Mucosa of gallbladder (tissue), 1 donor: ENCODE results near the gene FOXN3. TPM values are rescaled to one million over a fixed set of nuclear protein-coding genes. Genes with fewer than 3 reads are reported as not detected.
"Not testable (repeated sequence)": the region's sequence is repeated elsewhere in the genome, so short reads cannot be mapped to it uniquely, and the experiment has no call there.

ENCODE experiments used
- DNase-seq: peaks from one replicate; pipeline ENCODE4 v3.0.0-alpha.2; 2020; ENCODE audit warnings: low spot score
- total RNA-seq: library from RNA; stranded (reverse); gene quantifications from one replicate; pipeline ENCODE4 v1.2.1, GENCODE V29; 2021
- donor health status: DM: no; HTN: no; CAD: no.

The FOXN3 gene
- total RNA-seq, 1 donor from 2014 or later: 63.0 TPM

DNA sequence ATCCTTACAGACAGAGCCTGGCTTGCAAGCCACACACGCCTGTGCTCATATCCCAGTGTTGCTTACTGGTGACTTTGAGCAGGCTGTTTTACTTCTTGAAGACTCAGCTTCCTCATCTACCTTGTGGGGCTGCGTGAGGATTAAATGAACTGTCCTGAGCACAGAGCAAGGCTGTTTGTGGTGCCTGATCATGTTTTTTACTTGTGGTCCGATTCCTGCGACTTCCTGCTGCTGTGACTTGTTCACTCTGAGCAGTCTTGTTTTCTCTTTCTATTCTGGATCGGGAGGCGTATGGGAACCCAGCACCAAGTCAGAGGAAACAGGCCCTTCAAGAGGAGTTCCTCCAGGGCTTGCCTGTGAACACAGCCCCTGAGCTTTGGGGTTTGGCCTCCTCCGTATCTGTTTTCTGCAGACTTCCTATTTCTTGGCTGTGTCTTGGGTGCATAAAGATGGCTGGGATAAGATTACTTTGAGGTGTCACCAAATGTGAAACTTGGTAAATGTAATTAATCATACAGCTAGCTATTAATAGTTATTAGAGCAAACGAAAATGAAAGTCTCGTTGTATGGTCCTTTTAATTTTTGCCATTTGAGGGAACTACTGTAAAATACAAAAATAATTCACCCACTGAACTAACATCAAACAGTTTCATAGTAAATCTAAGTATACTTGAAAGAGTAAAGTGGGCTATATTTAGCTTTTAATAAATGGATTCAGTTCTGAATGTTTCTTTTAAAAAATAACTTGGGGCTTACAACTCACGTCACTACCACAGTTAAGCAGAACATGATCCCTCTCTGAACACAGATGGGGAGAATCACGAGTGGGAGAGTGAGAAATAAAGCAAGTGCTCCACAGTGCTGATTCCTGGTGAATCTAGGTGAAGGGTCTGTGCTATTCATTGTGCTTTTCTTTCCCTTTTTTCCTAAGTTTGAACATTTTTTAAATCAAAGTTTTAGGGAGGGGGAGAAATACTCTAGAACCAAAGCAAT is 251.5 kb downstream of the FOXN3 start:
- no peak for DNase-seq

DNA sequence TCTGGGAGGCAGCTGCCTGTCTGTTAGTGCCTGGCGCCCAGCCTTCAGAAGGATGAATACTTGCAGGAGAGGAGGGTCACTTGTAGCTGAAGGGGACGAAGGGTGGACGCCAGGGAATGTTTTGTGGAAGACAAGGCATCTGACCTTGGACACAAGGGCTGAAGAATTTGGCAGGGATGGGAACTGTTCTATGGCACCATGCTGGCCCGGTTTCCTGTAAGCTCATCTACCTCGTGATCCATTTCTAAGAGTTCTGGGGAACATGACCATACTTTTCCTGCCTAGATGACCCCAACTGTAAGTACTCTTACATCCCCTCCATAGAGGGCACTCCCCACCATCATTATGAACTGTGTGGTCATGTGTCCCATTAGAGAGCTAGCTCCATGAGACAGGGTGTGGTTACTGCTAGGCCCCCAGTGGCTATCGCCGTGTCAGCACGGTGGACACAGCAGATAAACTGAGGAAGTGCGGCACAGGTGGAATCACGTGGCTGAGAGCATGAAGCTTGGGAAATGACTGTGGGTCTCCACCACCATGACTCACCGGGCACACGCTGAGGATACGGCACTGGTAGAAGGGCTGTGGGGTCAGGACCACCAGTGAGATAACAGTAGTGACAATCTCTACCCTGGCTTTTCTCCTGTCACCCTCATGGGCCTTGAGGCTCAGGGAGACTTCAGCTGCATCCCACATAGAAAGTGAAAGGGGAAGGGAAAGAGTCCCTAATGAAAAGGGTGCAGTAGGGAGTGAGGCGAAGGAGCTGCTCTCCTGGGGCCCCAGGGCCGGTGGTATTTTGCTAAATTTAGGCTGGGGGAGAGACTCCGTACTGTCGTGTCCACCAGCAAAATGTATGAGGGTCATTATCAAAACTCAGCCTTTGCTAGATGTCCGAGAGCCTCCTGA is 252.6 kb downstream of the FOXN3 start:
- no peak for DNase-seq

DNA sequence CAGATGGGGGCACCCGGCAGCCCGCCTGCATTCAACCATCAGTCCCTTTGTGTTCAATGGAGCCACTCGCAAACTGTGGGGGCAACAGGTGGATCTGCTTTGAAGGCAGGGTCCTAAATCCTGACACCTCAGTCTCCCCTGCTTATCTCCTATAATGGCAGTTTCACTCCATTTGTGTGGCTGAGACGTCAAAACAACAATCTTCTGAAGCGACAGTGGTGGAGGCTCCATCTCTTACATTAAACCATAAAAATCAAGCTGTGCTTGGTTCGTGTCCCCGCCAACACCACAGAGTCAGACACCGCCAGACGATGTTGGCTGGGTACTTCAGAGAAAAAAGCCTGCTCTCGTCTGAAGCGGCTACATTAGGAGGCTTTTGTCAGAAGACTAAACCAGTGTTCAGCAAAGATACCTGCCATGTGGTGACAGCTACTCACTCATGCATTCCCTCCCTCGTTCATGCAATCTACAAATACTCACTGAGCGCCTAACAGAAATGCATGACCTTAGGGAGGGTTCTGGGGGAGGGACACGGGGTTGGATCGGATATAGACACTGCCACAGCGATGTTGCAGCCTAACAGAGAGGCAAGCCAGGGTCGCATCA is 253.9 kb downstream of the FOXN3 start:
- DNase-seq: no peak

DNA sequence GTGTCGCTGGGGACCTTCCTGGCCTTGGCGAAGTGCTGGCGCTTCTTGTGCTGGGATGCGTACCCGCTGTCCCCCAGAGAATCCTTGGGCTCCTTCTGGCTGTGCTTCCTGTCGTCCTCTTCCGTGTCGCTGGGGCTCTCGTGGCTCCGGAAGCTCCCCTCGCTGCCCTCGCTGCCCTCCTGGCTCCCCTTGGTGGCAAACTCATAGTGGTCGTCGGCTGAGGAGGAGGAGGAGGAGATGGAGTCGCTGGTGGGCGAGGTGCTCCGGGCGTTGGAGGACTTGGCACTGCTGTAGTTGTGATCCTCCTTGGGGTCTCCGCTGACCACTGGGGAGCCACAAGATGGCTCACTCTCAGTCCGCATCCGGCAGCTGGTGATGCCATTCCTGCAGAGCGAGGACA is 254.4 kb downstream of the FOXN3 start:
- DNase-seq: no peak

DNA sequence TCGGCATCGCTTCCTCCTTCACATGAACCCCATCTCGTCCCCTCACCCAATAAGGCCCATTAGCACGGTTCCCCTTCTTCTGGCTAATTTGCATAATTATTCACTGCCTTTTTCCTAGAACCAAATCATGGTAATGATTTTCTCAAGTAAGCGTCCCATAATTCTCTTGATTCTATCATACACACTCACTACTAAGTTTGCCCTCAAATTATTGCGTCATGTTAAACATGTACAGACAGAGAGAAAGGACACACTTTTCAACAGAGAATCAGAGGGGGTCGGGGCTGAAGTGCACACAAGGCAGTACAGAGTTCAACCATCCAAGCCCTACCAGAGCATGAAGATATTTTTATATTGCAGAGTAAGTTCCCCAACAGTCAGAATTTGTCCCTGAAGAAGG is 256.6 kb downstream of the FOXN3 start:
- DNase-seq: no peak

DNA sequence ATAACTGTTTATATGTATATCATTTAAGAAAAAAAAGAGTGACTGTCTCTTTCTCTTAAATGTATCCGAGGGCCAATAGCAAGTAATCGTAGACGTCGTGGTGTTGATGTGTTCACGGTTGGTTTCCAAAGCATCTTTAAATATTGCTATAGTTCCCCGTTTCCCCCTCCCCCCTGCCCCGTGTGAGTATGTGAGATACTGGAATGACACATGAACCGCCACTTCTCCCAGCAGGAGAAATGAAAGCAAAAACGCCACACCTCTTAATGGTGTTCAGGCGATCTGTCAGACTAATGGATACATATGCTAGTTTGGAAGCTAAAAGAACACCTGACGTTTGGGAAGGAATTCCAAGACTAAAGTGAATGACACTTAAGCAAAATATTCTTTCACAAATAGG is 258.3 kb downstream of the FOXN3 start:
- DNase-seq: no peak

DNA sequence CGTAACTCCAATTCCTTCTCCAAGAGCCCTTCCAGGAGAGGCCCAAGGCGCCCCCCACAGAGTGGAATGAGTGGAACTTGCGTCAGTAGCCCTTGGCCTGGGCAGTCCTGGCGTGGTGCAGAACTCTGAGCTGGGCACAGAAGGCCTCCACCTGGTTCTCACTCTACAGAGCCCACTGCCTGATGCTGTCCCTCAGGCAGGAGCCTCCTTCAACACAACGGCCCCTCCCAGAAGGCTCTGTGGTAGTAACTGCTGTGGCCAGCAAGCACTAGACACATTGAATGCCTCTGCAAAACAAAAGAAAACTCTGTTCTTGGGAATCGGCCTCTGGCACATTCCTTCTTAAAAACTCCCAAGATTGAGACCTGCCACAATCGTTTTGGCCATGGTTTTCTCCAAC is 258.9 kb downstream of the FOXN3 start:
- not testable (repeated sequence) for DNase-seq

DNA sequence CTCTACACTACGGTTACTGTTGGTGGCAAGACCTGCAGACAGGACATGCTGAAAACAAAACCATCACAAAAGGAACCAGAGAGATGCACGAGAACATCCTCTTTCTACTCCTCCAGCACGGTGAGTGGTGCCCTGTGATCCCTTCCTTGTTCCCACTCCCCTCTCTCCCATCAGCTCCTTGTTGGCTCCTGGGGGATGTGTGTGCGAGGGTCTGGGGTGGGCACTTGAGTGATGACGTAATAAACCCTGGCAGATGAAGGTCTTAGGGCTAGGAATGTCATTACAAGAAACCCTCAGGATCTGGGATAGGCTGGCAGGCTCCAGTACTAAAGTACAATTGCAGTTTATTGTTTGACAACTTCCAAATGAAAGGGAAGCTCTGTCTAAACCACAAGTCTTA is 261.5 kb downstream of the FOXN3 start:
- no peak for DNase-seq

DNA sequence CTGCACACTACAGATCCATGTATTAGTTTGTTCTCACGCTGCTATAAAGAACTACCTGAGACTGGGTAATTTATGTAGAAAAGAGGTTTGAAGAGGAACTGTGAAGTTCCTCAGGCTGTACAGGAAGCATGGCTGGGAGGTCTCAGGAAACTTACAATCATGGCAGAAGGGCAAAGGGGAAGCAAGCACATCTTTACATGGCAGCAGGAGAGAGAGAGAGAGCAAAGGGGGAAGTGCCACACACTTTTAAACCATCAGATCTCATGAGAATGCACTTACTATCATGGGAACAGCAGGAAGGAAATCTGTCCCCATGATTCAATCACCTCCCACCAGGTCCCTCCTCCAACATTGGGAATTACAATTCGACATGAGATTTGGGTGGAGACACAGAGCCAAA is 265.3 kb downstream of the FOXN3 start:
- not testable (repeated sequence) for DNase-seq

DNA sequence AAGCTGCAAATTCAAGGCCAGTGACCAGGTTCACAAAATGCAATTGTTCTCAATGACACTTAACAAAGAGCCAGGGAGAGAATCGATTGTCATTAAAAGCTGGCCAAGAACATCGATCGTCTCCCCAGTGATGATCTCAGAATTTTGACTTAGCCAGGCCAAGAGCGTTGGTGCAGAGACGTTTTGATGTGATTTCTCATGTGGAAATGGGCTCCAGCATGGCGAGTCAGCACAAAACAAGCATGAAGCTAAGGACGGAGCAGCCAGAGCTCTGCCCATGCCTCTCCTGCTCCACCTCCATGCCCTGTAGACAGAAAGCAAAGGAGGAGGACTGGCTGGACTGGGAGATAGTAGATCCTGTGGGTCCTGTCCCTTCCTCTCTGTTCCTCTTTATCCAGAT is 270.8 kb downstream of the FOXN3 start:
- DNase-seq: no peak

DNA sequence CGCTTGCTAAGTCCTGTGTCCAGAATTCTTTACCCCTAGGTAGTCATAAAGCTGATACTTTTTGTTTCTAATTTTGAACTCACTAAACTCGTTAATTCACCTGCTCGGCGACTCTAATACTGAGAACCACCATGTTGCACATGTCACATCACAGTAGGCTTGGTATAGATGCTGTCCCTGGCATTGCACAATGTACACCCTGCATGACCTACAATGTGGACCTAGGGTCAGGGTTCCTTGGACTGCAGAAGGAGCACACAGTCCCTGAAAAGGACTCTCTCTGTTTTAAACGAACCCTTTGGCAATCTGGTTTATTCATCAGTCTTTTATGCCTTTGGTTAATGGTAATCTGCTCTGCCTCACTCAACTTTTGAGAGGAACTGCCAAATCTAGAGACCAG is 272.4 kb downstream of the FOXN3 start:
- no peak for DNase-seq

DNA sequence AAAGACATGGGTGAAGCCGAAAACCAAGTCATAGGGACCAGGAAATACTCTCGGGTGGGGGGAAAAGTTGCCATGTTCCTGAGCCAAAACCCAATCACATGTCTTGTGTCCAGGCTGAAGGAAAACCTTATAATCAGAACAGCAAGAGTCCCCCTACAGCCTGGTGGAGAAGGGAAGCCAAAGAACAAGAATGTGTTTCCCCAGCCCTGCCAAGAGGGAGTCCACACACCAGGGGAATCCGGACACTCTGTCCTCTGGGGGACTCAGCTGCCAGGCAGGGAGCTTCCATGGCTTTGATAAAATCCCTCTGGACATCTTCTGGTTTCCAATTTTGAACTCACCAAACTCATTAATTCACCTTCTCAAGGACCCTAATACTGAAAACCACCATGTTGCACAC is 273.0 kb downstream of the FOXN3 start:
- no peak for DNase-seq

DNA sequence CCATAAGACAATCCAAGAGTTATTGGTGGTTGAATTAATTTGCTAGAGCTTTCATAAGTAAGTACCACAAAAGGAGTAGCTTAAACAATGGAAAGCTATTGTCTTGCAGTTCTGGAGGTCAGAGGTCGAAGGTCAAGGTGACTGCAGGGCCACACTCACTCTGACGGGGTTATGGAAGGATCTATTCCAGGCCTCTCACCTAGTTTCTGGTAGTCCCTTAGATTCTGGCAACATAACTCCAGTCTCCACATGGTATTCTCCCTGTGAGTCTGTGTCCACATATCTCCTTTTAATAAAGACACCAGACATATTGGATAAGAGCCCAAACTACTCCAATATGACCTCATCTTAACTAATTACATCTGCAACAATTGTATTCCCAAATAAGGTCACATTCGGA is 273.4 kb downstream of the FOXN3 start:
- DNase-seq: no peak

DNA sequence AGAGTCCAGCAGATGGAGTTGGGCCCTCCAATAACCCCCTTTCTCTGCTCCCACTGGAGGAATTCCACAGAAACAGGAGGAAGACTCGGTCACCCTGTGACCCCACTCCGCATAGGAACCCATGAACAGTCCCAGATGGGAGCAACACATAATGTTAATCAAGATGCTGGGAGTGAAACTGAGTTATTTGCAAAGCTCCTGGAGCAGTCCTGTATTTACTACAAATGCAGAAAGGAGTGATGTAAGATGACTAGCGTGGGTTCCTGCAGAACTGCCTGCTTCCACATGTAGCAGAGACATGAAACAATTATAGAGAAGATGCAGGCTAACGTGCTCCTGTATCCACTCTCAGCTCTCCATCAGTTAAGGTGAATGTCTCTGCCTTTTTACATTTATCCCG is 274.7 kb downstream of the FOXN3 start:
- DNase-seq: no peak

DNA sequence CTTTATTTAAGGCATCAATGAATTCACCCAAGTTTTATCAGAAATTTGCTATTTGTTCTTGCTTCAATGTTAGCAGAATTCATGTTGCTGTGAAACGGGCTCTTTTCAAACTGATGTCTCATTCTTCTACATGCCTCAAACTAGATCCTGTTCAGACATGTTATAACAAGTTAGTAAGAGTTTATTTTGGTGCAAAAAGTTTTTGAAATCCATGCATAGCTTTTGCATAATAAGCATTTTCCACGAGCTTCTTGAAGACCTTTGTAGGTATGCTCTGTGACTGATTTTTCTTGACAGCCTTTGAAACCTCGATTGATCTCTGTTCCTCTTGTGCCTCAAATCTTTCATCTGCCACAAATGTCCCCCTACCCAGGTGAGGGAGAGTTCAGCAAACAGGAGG is 275.2 kb downstream of the FOXN3 start:
- DNase-seq: no peak

DNA sequence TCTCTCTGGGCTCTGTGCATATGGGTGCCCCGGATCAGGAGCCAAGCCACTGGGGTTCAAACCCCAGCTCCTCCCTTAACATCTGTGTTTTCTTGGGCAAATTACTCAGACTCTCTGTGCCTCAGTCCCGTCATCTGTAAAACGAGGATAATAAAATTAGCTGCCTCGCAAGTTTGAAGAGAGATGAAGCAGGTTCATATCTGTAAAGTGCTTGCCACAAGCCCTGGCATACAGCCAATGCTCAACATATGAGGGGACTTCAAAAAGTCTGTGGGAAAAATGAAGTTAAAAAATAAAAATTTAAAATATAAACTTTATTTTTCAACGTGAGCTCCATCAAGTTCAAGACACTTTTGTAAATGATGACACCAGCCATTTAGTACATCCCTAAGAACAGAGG is 276.7 kb downstream of the FOXN3 start:
- DNase-seq: no peak

DNA sequence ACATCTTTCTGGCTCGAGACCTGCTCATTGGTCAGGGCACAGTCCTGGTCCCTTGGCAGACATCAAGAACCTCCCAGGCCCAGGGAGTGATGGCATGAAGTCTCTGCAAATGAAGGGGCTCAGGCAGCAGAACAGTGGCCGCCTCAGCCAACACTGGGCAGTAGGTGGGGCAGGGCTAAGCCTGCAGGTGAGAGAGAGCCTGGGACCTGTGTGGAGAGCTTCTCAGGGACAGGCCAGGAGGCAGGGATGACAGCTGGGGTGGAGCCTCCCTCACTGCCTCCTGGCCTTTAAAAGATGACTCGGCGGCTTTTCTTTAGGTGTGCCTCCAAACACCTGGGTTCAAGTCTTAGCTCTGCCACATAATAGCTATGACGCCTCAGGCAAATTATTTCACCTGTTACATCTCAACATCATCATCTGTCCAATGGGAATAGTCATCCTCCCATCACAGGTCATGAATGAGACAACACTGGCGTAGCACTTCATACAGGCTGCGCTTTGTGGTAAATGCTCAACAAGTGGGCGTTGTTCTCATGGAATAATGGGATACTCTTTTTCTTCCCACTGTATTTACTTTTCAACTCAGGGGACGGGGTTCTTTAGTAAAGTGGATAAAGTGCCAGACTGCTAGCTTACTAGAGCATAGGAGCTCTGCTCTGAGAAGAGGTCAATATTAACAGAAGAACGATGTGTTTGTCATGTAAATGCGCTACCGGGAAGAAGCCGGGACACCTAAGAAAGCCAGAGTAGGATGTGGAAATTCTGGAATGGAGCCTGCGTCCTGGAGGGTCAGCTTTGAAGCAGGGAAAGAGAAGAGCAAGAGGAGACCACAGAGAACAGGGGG is 277.4 kb downstream of the FOXN3 start:
- DNase-seq: no peak

DNA sequence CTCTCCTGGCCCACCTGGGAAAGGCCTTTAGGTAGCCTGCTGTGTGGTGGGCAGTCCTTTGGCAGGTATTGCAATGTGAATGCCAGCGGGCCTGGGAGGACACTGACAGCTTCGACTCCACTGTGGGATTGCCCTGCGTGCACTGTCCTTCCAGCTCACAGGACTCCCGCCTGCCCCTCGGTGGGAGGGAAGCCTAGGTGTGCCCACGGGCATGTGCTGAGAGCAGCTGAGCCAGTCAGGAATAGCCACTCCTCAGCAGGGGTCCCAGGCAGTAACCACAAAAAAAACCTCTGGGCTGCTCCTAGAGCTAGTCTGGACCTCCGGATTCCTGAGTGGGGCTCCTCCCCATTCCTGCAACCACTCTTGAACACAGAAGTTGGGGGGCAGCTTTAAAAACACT is 278.2 kb downstream of the FOXN3 start:
- DNase-seq: no peak

DNA sequence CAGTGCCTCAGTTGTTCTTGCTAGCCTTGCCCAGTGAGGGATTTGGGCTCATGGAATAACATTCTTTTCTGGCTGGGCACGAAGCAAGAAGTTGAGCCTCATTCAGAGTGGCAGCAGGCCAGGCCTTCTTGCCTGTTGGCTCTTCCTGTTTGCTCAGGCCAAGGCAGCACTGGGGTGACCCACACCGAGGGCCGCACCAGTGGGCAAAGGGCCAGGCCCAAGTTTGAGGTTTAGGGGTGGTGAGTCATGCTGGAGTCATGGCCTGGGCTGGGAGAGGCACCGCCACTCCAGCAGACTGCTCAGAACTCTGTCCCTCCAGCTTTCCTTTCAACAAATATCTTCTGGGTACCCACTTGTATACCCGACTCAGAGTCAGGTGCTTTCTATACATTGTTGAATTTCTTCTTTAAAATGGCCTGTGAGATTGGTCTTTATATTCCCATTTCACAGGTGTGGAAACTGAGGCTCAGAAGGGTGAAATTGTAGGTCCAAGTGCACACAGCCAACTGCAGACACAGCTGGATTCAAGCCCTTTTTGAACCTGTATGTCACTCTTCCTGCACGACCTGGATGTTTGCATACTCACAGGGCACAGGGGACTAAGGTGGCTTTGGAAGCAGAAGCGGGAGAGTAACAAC is 279.4 kb downstream of the FOXN3 start:
- peak; percentile 72 for DNase-seq

DNA sequence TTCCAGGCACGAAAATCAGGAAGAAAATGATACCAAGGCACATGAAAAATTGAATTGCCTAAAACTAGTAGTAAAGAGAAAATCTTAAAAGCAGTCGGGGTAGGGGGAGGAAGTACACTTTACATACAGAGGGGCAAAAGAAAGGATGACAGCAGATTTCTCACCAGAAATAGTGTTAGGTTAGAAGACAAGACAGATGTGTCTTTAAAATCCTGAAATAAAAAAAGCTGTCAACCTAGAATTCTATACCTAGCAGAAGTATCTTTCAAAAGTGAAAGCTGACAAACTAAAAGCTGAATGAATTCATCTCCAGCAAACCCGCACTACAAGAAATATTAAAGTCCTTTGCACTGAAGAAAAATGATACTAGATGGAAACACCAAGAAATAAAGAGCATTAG is 280.4 kb downstream of the FOXN3 start:
- DNase-seq: no peak

DNA sequence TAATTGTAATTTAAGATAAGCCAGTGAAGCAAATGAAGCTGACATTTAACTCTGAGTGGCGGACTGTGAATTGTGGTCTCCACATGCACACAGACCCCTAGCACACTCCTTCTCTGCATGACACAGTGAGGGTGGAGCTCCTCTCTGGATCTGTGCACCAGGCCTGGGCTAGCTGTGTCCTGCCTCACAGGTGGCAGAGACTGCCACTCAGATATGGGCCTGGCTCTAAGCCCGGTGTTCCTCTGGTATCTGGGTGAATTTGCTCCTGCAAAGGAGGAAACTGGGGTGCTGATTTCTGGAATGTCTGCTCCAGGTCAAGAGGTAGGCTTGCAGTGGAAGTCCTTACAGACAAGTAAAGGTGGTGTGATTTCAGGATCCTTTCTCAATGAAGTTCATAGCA is 282.4 kb downstream of the FOXN3 start:
- no peak for DNase-seq
